GM18858 (cell line): ENCODE results near the gene GNAS-AS1.

Experiments
- ATAC-seq: cut with Tn5 transposase; IDR thresholded peaks from one replicate; pipeline ENCODE4 v1.9.1; 2021; ENCODE audit not compliant: unreplicated experiment

GNAS-AS1 gene

DNA sequence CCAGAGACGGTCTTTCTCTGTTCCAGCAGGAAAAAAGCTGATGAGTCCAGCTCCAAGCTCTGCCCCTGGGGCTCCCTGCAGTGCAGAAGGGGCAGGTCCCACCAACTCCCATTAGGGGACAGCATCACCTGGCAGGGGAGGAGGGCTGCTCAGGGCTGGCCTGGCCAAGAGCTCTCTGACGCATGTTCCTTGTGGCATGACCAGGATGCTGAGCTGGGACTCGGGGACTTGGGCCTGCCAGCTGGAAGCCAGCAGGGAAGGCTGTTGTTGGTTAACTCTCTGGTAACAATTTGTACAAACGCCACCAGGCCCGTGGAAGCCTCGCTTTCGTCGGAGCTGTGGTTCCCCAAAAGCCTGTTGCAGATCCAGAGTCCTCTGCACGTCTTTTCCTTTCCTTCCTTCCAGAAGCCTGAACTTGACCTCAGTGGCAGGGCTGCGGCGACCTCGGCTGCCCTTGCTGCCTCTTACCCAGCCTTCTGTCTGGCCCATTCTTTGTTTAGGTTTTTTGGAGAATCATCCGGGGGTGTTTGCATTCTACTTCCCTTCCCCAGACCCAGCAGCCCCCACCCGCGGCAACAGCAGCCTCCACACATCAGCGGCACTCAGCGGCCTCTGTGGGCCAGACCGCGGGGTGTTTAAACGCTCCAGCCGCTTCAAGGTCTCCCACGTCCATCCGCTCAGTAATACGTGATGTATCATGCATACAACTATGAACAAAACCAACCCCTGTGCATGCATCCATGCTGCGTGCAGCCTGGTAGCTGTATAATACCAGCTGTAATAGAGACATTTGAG is 63.3 kb downstream of the GNAS-AS1 start:
- ATAC-seq = no peak

- no peak for ATAC-seq
Observed at GRCh38 chr20:58784321-58785074, 66.2 kb downstream of the GNAS-AS1 start.

- no peak for ATAC-seq
Observed at GRCh38 chr20:58783511-58784011, 67.1 kb downstream of the GNAS-AS1 start.

DNA sequence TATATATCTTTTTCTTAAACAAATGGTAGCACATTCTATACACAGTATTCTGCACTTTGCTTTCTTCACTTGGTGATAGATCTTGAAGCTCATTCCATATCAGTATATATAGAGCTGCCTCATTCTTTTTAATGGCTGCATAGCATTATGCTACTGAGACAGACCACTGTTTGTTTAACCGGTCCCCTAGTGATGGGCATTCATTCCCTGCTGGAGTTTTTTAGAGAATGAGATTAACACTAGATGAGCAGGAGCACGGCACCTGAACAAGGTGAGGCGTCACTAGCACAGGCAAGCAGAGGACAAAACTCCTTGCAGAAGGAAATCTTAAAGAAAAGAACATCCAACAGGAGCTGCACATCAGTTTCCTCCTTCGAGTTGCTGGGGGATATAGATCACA is 69.6 kb downstream of the GNAS-AS1 start:
- no peak for ATAC-seq

DNA sequence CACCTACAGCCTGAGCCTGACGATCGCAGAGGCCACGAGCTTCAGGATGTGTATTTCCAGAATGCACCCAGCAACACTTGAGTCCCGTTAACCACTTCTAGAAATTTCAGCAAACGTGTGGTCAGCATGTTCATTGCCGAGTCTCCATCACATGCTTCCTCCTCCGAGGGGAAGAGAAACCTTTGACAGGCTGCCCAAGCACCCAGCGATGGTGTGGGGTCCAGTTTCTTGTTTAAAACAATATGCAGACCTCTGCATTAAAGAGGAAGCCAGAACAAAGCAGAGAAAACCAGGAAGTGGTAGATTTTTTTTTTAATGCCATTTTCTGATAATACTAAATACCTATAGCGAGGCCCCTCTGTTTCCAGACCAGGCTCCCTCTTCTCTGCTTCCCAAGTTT is 71.9 kb downstream of the GNAS-AS1 start:
- no peak for ATAC-seq

DNA sequence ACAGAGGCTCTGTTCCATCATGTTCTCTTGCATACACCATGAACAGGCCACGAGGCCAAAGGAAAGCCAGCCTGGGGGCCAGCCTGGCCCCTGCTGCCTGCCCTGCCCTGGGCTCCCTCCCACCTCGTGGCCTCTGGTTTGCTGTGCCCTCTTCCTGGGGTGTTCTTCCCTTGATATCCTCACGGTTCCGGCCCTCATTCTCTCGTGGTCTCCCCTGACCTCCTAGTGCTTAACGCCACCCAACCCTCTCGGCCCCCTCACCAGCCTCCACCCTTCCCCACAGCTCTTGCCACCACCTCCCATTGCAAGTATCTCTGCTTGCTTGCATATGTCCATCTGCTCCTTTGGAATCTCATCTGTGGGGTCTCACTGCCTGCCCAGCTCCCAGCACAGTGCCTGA is 73.0 kb downstream of the GNAS-AS1 start:
- no peak for ATAC-seq

GRCh38 chr20:58776109-58776508 is 74.6 kb downstream of the GNAS-AS1 start:
- ATAC-seq = no peak

- no peak for ATAC-seq
Observed at GRCh38 chr20:58775371-58775770, 75.3 kb downstream of the GNAS-AS1 start.

DNA sequence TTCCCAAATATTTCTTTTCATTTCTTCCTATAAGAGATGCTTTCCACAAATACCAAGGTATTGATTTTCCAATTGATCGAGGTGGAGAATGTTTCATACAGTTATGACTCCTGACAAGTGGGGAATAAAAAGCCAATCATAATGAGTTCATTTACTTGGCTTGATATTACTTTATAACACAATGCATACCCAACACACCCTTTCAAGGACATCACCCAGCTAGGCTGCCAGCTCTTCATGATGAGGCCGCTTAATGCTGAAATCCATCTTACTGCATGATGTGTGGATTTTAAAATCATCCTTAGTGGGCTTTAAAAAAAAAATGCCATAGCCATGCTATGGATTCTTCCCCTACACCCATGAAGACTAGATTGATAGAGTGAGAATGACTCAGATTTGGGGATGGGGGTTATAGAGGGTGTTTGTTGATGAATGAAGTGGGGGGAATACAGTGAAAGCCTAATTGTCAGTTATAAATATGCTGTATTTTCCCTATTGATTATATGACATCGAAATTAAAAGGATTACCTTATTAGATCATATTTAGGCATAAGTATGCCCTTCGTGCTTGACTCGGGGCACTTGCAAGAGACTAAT is 75.9 kb downstream of the GNAS-AS1 start:
- ATAC-seq = no peak

DNA sequence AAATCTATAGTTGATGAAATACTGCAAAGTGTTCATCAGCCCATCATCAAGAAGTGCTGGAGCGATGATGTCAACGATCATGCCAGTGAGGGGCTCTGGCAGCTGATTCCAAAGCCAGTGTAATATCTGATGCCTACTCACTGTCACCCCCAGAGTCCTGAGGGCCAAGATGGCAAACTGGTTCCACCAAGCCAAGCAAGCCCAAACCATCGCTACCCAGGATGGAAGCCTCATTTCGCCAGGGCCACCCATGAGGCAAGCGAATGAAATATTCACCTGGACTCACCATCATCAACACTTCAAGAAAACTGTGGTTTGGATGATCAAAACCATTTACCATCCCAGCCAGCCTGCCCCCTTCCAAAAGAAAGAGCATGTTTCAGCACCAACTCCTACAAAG is 76.5 kb downstream of the GNAS-AS1 start:
- no peak for ATAC-seq

DNA sequence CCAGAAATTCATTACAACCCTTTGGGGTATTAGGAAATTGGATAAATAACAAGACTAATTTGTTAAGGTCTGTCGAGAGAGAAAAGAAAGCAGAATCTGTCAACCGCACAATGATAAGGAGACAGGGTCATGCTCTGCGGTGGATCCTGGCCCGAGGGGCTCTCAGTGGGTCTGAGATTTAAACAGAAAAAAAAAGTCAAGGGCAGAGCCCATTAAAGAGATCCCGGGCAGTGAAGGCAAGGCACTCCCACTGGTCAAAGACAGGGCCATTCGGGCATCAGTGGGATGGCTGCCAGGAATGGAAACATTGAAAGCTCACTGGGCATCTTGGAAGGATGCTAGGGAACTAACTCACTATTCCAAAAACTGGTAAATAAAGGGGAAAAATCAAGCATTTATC is 77.9 kb downstream of the GNAS-AS1 start:
- ATAC-seq = no peak
